Mammary epithelial cell (primary cell): ENCODE results near the gene MAP4K4.

Experiments used
- CTCF ChIP-seq, 2 donors: IDR thresholded peaks in 1 of 2; conservative IDR thresholded peaks in 1 of 2; 2 replicates each; pipeline ENCODE4 v1.5.1; 2011 to 2012; ENCODE audit warnings: inconsistent platforms in 2 of 2, low read length in 2 of 2, mild to moderate bottlenecking in 2 of 2, control low read depth in 1 of 2, low read depth in 1 of 2; ENCODE audit not compliant: insufficient read depth in 1 of 2; ENCODE audit errors: extremely low read depth in 1 of 2
- EZH2 ChIP-seq: IDR thresholded peaks from 2 replicates; pipeline ENCODE4 v1.6.1; 2012; ENCODE audit warnings: low read length, inconsistent platforms, borderline replicate concordance

- no peak for TF ChIP-seq CTCF (conservative IDR thresholded peaks at IDR 0.05 in 1 of 2, IDR thresholded peaks at IDR 0.05 in 1 of 2; ENCODE audit: extremely low read depth in 1 of 2, insufficient read depth in 1 of 2, low read depth in 1 of 2, low read length in 2 of 2)
- TF ChIP-seq EZH2 = no peak
These were observed 224.4 kb downstream of the MAP4K4 start for GRCh38 chr2:101921953-101922325.
